Adipocyte (in vitro differentiated cells): ENCODE data around the gene LATS2.

Experiments
- DNase-seq: peaks from one replicate; pipeline ENCODE4 v3.0.0-alpha.2; 2015; ENCODE audit warnings: low read depth
- H3K27me3 ChIP-seq: replicated peaks from 2 replicates; pipeline ENCODE4 v1.7.0; 2013; ENCODE audit warnings: mild to moderate bottlenecking, low read length, moderate library complexity; ENCODE audit not compliant: control insufficient read depth, insufficient read depth
- H3K36me3 ChIP-seq: 2 replicates; pipeline ENCODE4 v1.7.0; 2013; ENCODE audit warnings: low read length, mild to moderate bottlenecking, moderate library complexity; ENCODE audit not compliant: control insufficient read depth, insufficient read depth, severe bottlenecking
- H3K4me1 ChIP-seq: 2 replicates; pipeline ENCODE4 v1.7.0; 2013; ENCODE audit warnings: mild to moderate bottlenecking, low read length, moderate library complexity; ENCODE audit not compliant: control insufficient read depth, insufficient read depth
- H3K4me3 ChIP-seq: 2 replicates; pipeline ENCODE4 v1.7.0; 2013; ENCODE audit warnings: mild to moderate bottlenecking, low read length, moderate library complexity
- H3K9ac ChIP-seq: 2 replicates; pipeline ENCODE4 v1.7.0; 2013; ENCODE audit warnings: mild to moderate bottlenecking, low read length, moderate library complexity
- H3K9me3 ChIP-seq: 2 replicates; pipeline ENCODE4 v1.7.0; 2013; ENCODE audit warnings: mild to moderate bottlenecking, low read length, moderate library complexity; ENCODE audit not compliant: control insufficient read depth

The LATS2 gene

GRCh38 chr13:21045100-21045499 lies 16.3 kb downstream of the LATS2 start:
- Histone ChIP-seq H3K9me3 (no peaks in the 10 kb centered on the region), H3K36me3 (peaks cover 23% of the 10 kb centered on the region), H3K27me3 (no peaks in the 10 kb centered on the region), H3K4me1 (peaks cover 66% of the 10 kb centered on the region), H3K9ac (no peak overlapping the region), H3K4me3 (no peak overlapping the region)
- no peak for DNase-seq

- Histone ChIP-seq H3K36me3 (peaks cover 23% of the 10 kb centered on the region), H3K4me3 (peak overlapping the region; percentile 55)
These were observed 17.5 kb downstream of the LATS2 start for GRCh38 chr13:21043898-21044297.

GRCh38 chr13:21040120-21040826 lies 21.1 kb downstream of the LATS2 start:
- Histone ChIP-seq H3K27me3 (no peaks in the 10 kb centered on the region), H3K4me1 (peaks cover 45% of the 10 kb centered on the region), H3K36me3 (peaks cover 25% of the 10 kb centered on the region), H3K4me3 (no peak overlapping the region), H3K9ac (no peak overlapping the region), H3K9me3 (no peaks in the 10 kb centered on the region)
- DNase-seq: no peak

More at GRCh38 chr13:21043898-21044297, 17.5 kb downstream of the LATS2 start:
- Histone ChIP-seq H3K9ac (peak overlapping the region; percentile 52), H3K9me3 (no peaks in the 10 kb centered on the region), H3K4me1 (peaks cover 72% of the 10 kb centered on the region), H3K27me3 (no peaks in the 10 kb centered on the region)
- peak; percentile 92 for DNase-seq

GRCh38 chr13:21039097-21039800 lies 22.1 kb downstream of the LATS2 start:
- Histone ChIP-seq H3K36me3 (peaks cover 16% of the 10 kb centered on the region), H3K27me3 (no peaks in the 10 kb centered on the region), H3K4me1 (peaks cover 42% of the 10 kb centered on the region), H3K9ac (no peak overlapping the region), H3K9me3 (no peaks in the 10 kb centered on the region), H3K4me3 (no peak overlapping the region)
- DNase-seq: no peak

GRCh38 chr13:21037656-21038055 lies 23.7 kb downstream of the LATS2 start:
- no peak for DNase-seq
- H3K27me3 ChIP-seq: no peaks in the 10 kb centered on the region
- peaks cover 44% of the 10 kb centered on the region for H3K4me1 ChIP-seq
- no peak overlapping the region for H3K4me3 ChIP-seq
- H3K9ac ChIP-seq: no peak overlapping the region
- H3K9me3 ChIP-seq: no peaks in the 10 kb centered on the region
- peaks cover 16% of the 10 kb centered on the region for H3K36me3 ChIP-seq

GRCh38 chr13:21035498-21035897 lies 25.9 kb downstream of the LATS2 start:
- no peak overlapping the region for H3K4me3 ChIP-seq
- no peak overlapping the region for H3K9ac ChIP-seq
- DNase-seq: no peak
- H3K9me3 ChIP-seq: no peaks in the 10 kb centered on the region
- no peaks in the 10 kb centered on the region for H3K27me3 ChIP-seq
- H3K36me3 ChIP-seq: peaks cover 7% of the 10 kb centered on the region
- peaks cover 48% of the 10 kb centered on the region for H3K4me1 ChIP-seq

- no peak overlapping the region for H3K4me3 ChIP-seq
- H3K36me3 ChIP-seq: peaks cover 7% of the 10 kb centered on the region
- no peaks in the 10 kb centered on the region for H3K27me3 ChIP-seq
- H3K4me1 ChIP-seq: peaks cover 45% of the 10 kb centered on the region
- no peak for DNase-seq
- no peaks in the 10 kb centered on the region for H3K9me3 ChIP-seq
- no peak overlapping the region for H3K9ac ChIP-seq
These were observed 26.7 kb downstream of the LATS2 start for GRCh38 chr13:21034603-21035191.

- DNase-seq: peak; percentile 36
- H3K36me3 ChIP-seq: peaks cover 7% of the 10 kb centered on the region
- no peaks in the 10 kb centered on the region for H3K9me3 ChIP-seq
- H3K27me3 ChIP-seq: no peaks in the 10 kb centered on the region
- H3K4me3 ChIP-seq: peak overlapping the region; percentile 75
- peaks cover 41% of the 10 kb centered on the region for H3K4me1 ChIP-seq
- H3K9ac ChIP-seq: peak overlapping the region; percentile 2
These were observed 27.4 kb downstream of the LATS2 start for GRCh38 chr13:21033856-21034602.

- DNase-seq: peak; percentile 60
- peak overlapping the region; percentile 75 for H3K4me3 ChIP-seq
These were observed 28.1 kb downstream of the LATS2 start for GRCh38 chr13:21033212-21033840.

GRCh38 chr13:21032656-21033055 lies 28.7 kb downstream of the LATS2 start:
- Histone ChIP-seq H3K4me1 (peaks cover 39% of the 10 kb centered on the region), H3K9ac (peak overlapping the region; percentile 70)
- DNase-seq: no peak

More at GRCh38 chr13:21033212-21033840, 28.1 kb downstream of the LATS2 start:
- Histone ChIP-seq H3K4me1 (peaks cover 39% of the 10 kb centered on the region), H3K9ac (peak overlapping the region; percentile 70), H3K36me3 (peaks cover 7% of the 10 kb centered on the region), H3K27me3 (no peaks in the 10 kb centered on the region), H3K9me3 (no peaks in the 10 kb centered on the region)

More at GRCh38 chr13:21032656-21033055, 28.7 kb downstream of the LATS2 start:
- no peaks in the 10 kb centered on the region for H3K9me3 ChIP-seq
- H3K27me3 ChIP-seq: no peaks in the 10 kb centered on the region
- peaks cover 5% of the 10 kb centered on the region for H3K36me3 ChIP-seq
- H3K4me3 ChIP-seq: peak overlapping the region; percentile 75
